ENCODE measurements around the gene TMEM175.

GRCh38 chr4:986879-987623 is 54.8 kb downstream of the TMEM175 start, which contains the start of gene IDUA:
- TF ChIP-seq, protein P1, sequence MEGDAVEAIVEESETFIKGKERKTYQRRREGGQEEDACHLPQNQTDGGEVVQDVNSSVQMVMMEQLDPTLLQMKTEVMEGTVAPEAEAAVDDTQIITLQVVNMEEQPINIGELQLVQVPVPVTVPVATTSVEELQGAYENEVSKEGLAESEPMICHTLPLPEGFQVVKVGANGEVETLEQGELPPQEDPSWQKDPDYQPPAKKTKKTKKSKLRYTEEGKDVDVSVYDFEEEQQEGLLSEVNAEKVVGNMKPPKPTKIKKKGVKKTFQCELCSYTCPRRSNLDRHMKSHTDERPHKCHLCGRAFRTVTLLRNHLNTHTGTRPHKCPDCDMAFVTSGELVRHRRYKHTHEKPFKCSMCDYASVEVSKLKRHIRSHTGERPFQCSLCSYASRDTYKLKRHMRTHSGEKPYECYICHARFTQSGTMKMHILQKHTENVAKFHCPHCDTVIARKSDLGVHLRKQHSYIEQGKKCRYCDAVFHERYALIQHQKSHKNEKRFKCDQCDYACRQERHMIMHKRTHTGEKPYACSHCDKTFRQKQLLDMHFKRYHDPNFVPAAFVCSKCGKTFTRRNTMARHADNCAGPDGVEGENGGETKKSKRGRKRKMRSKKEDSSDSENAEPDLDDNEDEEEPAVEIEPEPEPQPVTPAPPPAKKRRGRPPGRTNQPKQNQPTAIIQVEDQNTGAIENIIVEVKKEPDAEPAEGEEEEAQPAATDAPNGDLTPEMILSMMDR (IDR thresholded peaks at IDR 0.05; ENCODE audit: insufficient read depth, low read length), result no peak
- TF ChIP-seq POLR2AphosphoS5 (IDR thresholded peaks at IDR 0.05; ENCODE audit: low read depth), result peak; percentile 35; the same call in 1 of the 2 replicates
- TF ChIP-seq REST (IDR thresholded peaks at IDR 0.05; ENCODE audit: insufficient replicate concordance, low read depth), result no peak

All from HL-60 (cell line).